Measurements from ENCODE around the gene BCL7A. TPM values are rescaled to one million over a fixed set of nuclear protein-coding genes. Genes with fewer than 3 reads are reported as not detected.
"Not testable (repeated sequence)": the region's sequence is repeated elsewhere in the genome, so short reads cannot be mapped to it uniquely, and the experiment has no call there.

Gene BCL7A
- 11.7 and 14.4 TPM in 2 replicates for total RNA-seq (2014; rRNA removed; shearing (Covaris generic))
- polyA plus RNA-seq (2015; cell fraction: cytosol; rRNA removed), result 25.0 and 33.8 TPM in 2 replicates
- 10.9 and 13.3 TPM in 2 replicates for polyA plus RNA-seq (2015; cell fraction: nucleus; rRNA removed)

GRCh38 chr12:122021822-122022392, at the start of gene BCL7A:
BCL7A (plus strand) TSS chr12:122021884; CDS start chr12:122022092, 208 bp downstream.
- in situ Hi-C loops (cut with HindIII; ENCODE audit: low pct_unique_long_range_greater_than_20kb, low sequenced_read_pairs), result no loop called here
- peak; percentile 67 for DNase-seq (ENCODE audit: low read depth, low spot score)

- no peak for DNase-seq (ENCODE audit: low read depth, low spot score)
- in situ Hi-C loops (cut with HindIII; ENCODE audit: low pct_unique_long_range_greater_than_20kb, low sequenced_read_pairs), result no loop called here
Observed at GRCh38 chr12:121974026-121974985, 47.4 kb upstream of the BCL7A start.

- in situ Hi-C loops (cut with HindIII; ENCODE audit: low pct_unique_long_range_greater_than_20kb, low sequenced_read_pairs), result no loop called here
- DNase-seq (ENCODE audit: low read depth, low spot score), result no peak
Observed at GRCh38 chr12:121975021-121975420, 46.7 kb upstream of the BCL7A start.

GRCh38 chr12:121976950-121977349, 44.7 kb upstream of the BCL7A start:
- DNase-seq (ENCODE audit: low read depth, low spot score), result no peak
- in situ Hi-C loops (cut with HindIII; ENCODE audit: low pct_unique_long_range_greater_than_20kb, low sequenced_read_pairs), result no loop called here

GRCh38 chr12:121980191-121980891, 41.3 kb upstream of the BCL7A start:
- DNase-seq (ENCODE audit: low read depth, low spot score), result no peak
- in situ Hi-C loops (cut with HindIII; ENCODE audit: low pct_unique_long_range_greater_than_20kb, low sequenced_read_pairs), result no loop called here

GRCh38 chr12:121980892-121981272, 40.8 kb upstream of the BCL7A start:
- DNase-seq (ENCODE audit: low read depth, low spot score), result no peak
- in situ Hi-C loops (cut with HindIII; ENCODE audit: low pct_unique_long_range_greater_than_20kb, low sequenced_read_pairs), result no loop called here

- DNase-seq (ENCODE audit: low read depth, low spot score), result no peak
- in situ Hi-C loops (cut with HindIII; ENCODE audit: low pct_unique_long_range_greater_than_20kb, low sequenced_read_pairs), result no loop called here
Observed at GRCh38 chr12:121981456-121981855, 40.2 kb upstream of the BCL7A start.

- in situ Hi-C loops (cut with HindIII; ENCODE audit: low pct_unique_long_range_greater_than_20kb, low sequenced_read_pairs), result no loop called here
- no peak for DNase-seq (ENCODE audit: low read depth, low spot score)
Observed at GRCh38 chr12:121982950-121983349, 38.7 kb upstream of the BCL7A start.

GRCh38 chr12:121983536-121984210, 38.0 kb upstream of the BCL7A start:
- no peak for DNase-seq (ENCODE audit: low read depth, low spot score)
- in situ Hi-C loops (cut with HindIII; ENCODE audit: low pct_unique_long_range_greater_than_20kb, low sequenced_read_pairs), result no loop called here

- DNase-seq (ENCODE audit: low read depth, low spot score), result no peak
- in situ Hi-C loops (cut with HindIII; ENCODE audit: low pct_unique_long_range_greater_than_20kb, low sequenced_read_pairs), result no loop called here
Observed at GRCh38 chr12:121986489-121987245, 35.0 kb upstream of the BCL7A start.

- DNase-seq (ENCODE audit: low read depth, low spot score); in situ Hi-C loops (cut with HindIII; ENCODE audit: low pct_unique_long_range_greater_than_20kb, low sequenced_read_pairs): not testable (repeated sequence)
Observed at GRCh38 chr12:121988519-121988918, 33.2 kb upstream of the BCL7A start.

- DNase-seq (ENCODE audit: low read depth, low spot score), result no peak
- in situ Hi-C loops (cut with HindIII; ENCODE audit: low pct_unique_long_range_greater_than_20kb, low sequenced_read_pairs), result no loop called here
Observed at GRCh38 chr12:121989276-121990113, 32.2 kb upstream of the BCL7A start.

- DNase-seq (ENCODE audit: low read depth, low spot score), result no peak
- in situ Hi-C loops (cut with HindIII; ENCODE audit: low pct_unique_long_range_greater_than_20kb, low sequenced_read_pairs), result no loop called here
Observed at GRCh38 chr12:121990114-121990647, 31.5 kb upstream of the BCL7A start.

GRCh38 chr12:121990692-121991603, 30.7 kb upstream of the BCL7A start:
- no peak for DNase-seq (ENCODE audit: low read depth, low spot score)
- in situ Hi-C loops (cut with HindIII; ENCODE audit: low pct_unique_long_range_greater_than_20kb, low sequenced_read_pairs), result no loop called here

All from SK-MEL-5 (cell line).